Measurements from ENCODE around the gene DLK2.

The DLK2 gene

GRCh38 chr6:43457643-43458042, 2.3 kb upstream of the DLK2 start:
- WGBS, 2 donors (ENCODE audit: extremely low coverage in 2 of 2, insufficient read length in 2 of 2, insufficient replicate concordance in 1 of 2): no CpG with 5 or more reads among the region's 9 CpGs
- Histone ChIP-seq H3K36me3 (replicated peaks in 1 of 2; ENCODE audit: control insufficient read depth in 2 of 2, insufficient read depth in 2 of 2, low read length in 2 of 2) (peaks cover 4 to 6% of the 10 kb centered on the region in 2 donors), H3K4me3 (ENCODE audit: low read length in 2 of 2) (no peak overlapping the region), H3K4ac (ENCODE audit: low read length) (no peak overlapping the region), H2BK15ac (ENCODE audit: low read length) (no peak overlapping the region), H2AK5ac (ENCODE audit: low read depth, low read length) (no peak overlapping the region), H2BK5ac (ENCODE audit: low read length) (no peak overlapping the region), H3K9ac (ENCODE audit: low read depth, low read length, poor library complexity) (no peak overlapping the region), H3K9me3 (replicated peaks in 1 of 2; ENCODE audit: control insufficient read depth in 2 of 2, insufficient read depth in 1 of 2, low read depth in 1 of 2, low read length in 2 of 2) (no peaks in the 10 kb centered on the region), H2AFZ (ENCODE audit: low read length) (no peak overlapping the region), H3K27ac (replicated peaks; ENCODE audit: low read length) (no peak overlapping the region), H3K23ac (ENCODE audit: low read depth, low read length, poor library complexity) (no peak overlapping the region), H3K4me1 (ENCODE audit: control insufficient read depth in 2 of 2, insufficient read depth in 1 of 2, low read depth in 1 of 2, low read length in 2 of 2) (peaks cover 0 to 4% of the 10 kb centered on the region in 2 donors), H3K14ac (ENCODE audit: low read length) (no peak overlapping the region), H4K91ac (ENCODE audit: low read depth, low read length, poor library complexity) (no peak overlapping the region), H3K4me2 (ENCODE audit: insufficient read depth, low read length, poor library complexity, severe bottlenecking) (no peak overlapping the region), H2BK120ac (ENCODE audit: low read depth, low read length) (no peak overlapping the region), H3K79me1 (ENCODE audit: low read depth, low read length) (no peaks in the 10 kb centered on the region), H2BK12ac (ENCODE audit: low read length) (no peak overlapping the region), H3K27me3 (ENCODE audit: control insufficient read depth in 3 of 3, insufficient read depth in 3 of 3, low read depth in 1 of 3, low read length in 3 of 3) (peaks cover 2 to 20% (median 20%) of the 10 kb centered on the region in 3 experiments), H4K8ac (ENCODE audit: low read depth, low read length) (no peak overlapping the region), H3K18ac (ENCODE audit: low read length) (no peak overlapping the region)
- DNase-seq (ENCODE audit: low spot score): no peak

DNA sequence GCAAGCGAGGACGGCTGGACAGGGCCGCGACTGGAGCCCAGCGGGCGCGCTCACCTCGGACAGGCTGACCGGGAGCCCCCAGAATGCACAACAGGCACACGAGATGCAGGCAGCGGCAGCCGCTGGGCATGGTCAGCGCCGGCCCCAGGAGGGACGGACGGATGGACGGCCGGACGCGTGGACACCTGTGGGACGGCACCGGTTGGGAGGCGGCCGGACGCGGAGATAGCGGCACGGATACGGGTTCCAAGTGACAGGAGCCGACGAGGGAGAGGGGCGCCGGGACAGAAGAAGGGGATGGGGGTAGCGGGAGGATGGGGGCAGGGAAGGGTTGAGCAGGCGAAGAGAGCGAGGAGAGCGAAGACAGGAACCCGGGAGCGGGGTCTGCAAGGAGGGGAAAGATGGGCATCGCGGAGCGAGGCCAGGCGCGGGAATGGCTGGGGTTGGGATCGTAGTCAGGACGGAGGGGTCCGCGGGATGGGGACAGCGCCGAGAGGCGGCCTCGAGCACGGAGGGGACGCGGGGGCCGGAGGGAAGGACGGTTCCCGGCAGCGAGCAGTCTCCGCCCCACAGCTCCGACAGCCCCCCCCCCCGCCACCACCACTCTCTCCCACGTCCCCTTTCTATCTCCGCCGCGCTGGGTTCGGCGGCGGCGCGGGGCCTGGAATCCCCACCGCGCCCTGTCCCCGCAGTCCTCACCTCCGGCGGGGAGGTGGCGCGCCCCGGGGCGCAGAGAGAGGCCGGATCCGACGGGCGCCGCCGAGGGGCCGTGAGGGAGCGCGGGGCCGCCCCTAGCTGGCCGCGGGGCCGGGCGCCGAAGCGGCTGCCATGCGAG, 435 bp downstream of the DLK2 start:
- H3K27me3 ChIP-seq (ENCODE audit: control insufficient read depth in 3 of 3, insufficient read depth in 3 of 3, low read depth in 1 of 3, low read length in 3 of 3): peaks cover 2 to 20% (median 18%) of the 10 kb centered on the region in 3 experiments
- no peak overlapping the region for H2BK12ac ChIP-seq (ENCODE audit: low read length)
- peaks cover 0 to 4% of the 10 kb centered on the region in 2 donors for H3K4me1 ChIP-seq (ENCODE audit: control insufficient read depth in 2 of 2, insufficient read depth in 1 of 2, low read depth in 1 of 2, low read length in 2 of 2)
- H3K4me3 ChIP-seq (ENCODE audit: low read length in 2 of 2): peak overlapping the region; percentile 55 to 81
- no peaks in the 10 kb centered on the region for H3K79me1 ChIP-seq (ENCODE audit: low read depth, low read length)
- H4K8ac ChIP-seq (ENCODE audit: low read depth, low read length): no peak overlapping the region
- no peak overlapping the region for H2BK120ac ChIP-seq (ENCODE audit: low read depth, low read length)
- no peak overlapping the region for H2BK5ac ChIP-seq (ENCODE audit: low read length)
- no peak overlapping the region for H2BK15ac ChIP-seq (ENCODE audit: low read length)
- peak overlapping the region; percentile 80 for H3K18ac ChIP-seq (ENCODE audit: low read length)
- no peak overlapping the region for H3K14ac ChIP-seq (ENCODE audit: low read length)
- H3K4me2 ChIP-seq (ENCODE audit: insufficient read depth, low read length, poor library complexity, severe bottlenecking): peak overlapping the region; percentile 100
- no CpG with 5 or more reads among the region's 97 CpGs for WGBS, 2 donors (ENCODE audit: extremely low coverage in 2 of 2, insufficient read length in 2 of 2, insufficient replicate concordance in 1 of 2)
- H3K9ac ChIP-seq (ENCODE audit: low read depth, low read length, poor library complexity): peak overlapping the region; percentile 94
- DNase-seq (ENCODE audit: low spot score): peak; percentile 81
- no peak overlapping the region for H2AK5ac ChIP-seq (ENCODE audit: low read depth, low read length)
- no peak overlapping the region for H3K27ac ChIP-seq (replicated peaks; ENCODE audit: low read length)
- peak overlapping the region; percentile 37 for H3K23ac ChIP-seq (ENCODE audit: low read depth, low read length, poor library complexity)
- H3K36me3 ChIP-seq (replicated peaks in 1 of 2; ENCODE audit: control insufficient read depth in 2 of 2, insufficient read depth in 2 of 2, low read length in 2 of 2): peaks cover 13 to 27% of the 10 kb centered on the region in 2 donors
- no peak overlapping the region for H4K91ac ChIP-seq (ENCODE audit: low read depth, low read length, poor library complexity)
- peak overlapping the region; percentile 94 for H2AFZ ChIP-seq (ENCODE audit: low read length)
- H3K9me3 ChIP-seq (replicated peaks in 1 of 2; ENCODE audit: control insufficient read depth in 2 of 2, insufficient read depth in 1 of 2, low read depth in 1 of 2, low read length in 2 of 2): no peaks in the 10 kb centered on the region
- H3K4ac ChIP-seq (ENCODE audit: low read length): no peak overlapping the region

- no peak overlapping the region for H3K18ac ChIP-seq (ENCODE audit: low read length)
- no peak overlapping the region for H3K14ac ChIP-seq (ENCODE audit: low read length)
- H2BK15ac ChIP-seq (ENCODE audit: low read length): no peak overlapping the region
- H3K79me1 ChIP-seq (ENCODE audit: low read depth, low read length): no peaks in the 10 kb centered on the region
- no CpG with 5 or more reads among the region's 17 CpGs for WGBS, 2 donors (ENCODE audit: extremely low coverage in 2 of 2, insufficient read length in 2 of 2, insufficient replicate concordance in 1 of 2)
- peak overlapping the region in 1 of 2 donors; percentile 55 for H3K4me3 ChIP-seq (ENCODE audit: low read length in 2 of 2)
- no peak overlapping the region for H3K9ac ChIP-seq (ENCODE audit: low read depth, low read length, poor library complexity)
- no peak for DNase-seq (ENCODE audit: low spot score)
- peak overlapping the region; percentile 100 for H3K4me2 ChIP-seq (ENCODE audit: insufficient read depth, low read length, poor library complexity, severe bottlenecking)
- H3K36me3 ChIP-seq (replicated peaks in 1 of 2; ENCODE audit: control insufficient read depth in 2 of 2, insufficient read depth in 2 of 2, low read length in 2 of 2): peaks cover 19 to 33% of the 10 kb centered on the region in 2 donors
- H2BK12ac ChIP-seq (ENCODE audit: low read length): no peak overlapping the region
- no peak overlapping the region for H4K91ac ChIP-seq (ENCODE audit: low read depth, low read length, poor library complexity)
- H3K27me3 ChIP-seq (ENCODE audit: control insufficient read depth in 3 of 3, insufficient read depth in 3 of 3, low read depth in 1 of 3, low read length in 3 of 3): peaks cover 2 to 20% (median 18%) of the 10 kb centered on the region in 3 experiments
- peak overlapping the region; percentile 37 for H3K23ac ChIP-seq (ENCODE audit: low read depth, low read length, poor library complexity)
- H2AFZ ChIP-seq (ENCODE audit: low read length): peak overlapping the region; percentile 94
- no peaks in the 10 kb centered on the region for H3K9me3 ChIP-seq (replicated peaks in 1 of 2; ENCODE audit: control insufficient read depth in 2 of 2, insufficient read depth in 1 of 2, low read depth in 1 of 2, low read length in 2 of 2)
- H2BK5ac ChIP-seq (ENCODE audit: low read length): no peak overlapping the region
- H2BK120ac ChIP-seq (ENCODE audit: low read depth, low read length): no peak overlapping the region
- peaks cover 0 to 4% of the 10 kb centered on the region in 2 donors for H3K4me1 ChIP-seq (ENCODE audit: control insufficient read depth in 2 of 2, insufficient read depth in 1 of 2, low read depth in 1 of 2, low read length in 2 of 2)
- no peak overlapping the region for H3K4ac ChIP-seq (ENCODE audit: low read length)
- H4K8ac ChIP-seq (ENCODE audit: low read depth, low read length): no peak overlapping the region
- H3K27ac ChIP-seq (replicated peaks; ENCODE audit: low read length): no peak overlapping the region
- peak overlapping the region; percentile 19 for H2AK5ac ChIP-seq (ENCODE audit: low read depth, low read length)
These were observed 1.1 kb downstream of the DLK2 start for GRCh38 chr6:43454290-43454695.

DNA sequence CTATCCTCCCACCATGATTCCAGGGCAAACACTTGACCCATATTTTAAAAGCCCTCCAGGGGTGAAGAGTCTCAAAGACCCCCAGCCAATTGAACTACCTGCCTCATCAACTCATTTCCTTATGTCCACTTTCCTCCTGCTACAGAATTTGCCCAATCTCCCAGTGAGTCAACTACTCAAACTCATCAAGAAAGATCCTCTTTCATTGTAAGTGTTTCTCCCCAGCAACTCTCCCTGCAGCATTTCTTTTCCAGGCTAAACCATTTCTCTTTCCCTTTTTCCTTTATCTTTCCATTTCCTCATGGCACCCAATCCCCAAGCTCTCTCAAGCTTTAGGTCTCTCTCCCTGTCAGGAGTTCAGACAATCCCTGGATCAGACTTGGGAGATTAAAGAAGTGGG, 1.5 kb downstream of the DLK2 start:
- Histone ChIP-seq H2BK12ac (ENCODE audit: low read length) (no peak overlapping the region), H3K4me1 (ENCODE audit: control insufficient read depth in 2 of 2, insufficient read depth in 1 of 2, low read depth in 1 of 2, low read length in 2 of 2) (peaks cover 0 to 4% of the 10 kb centered on the region in 2 donors), H3K23ac (ENCODE audit: low read depth, low read length, poor library complexity) (no peak overlapping the region), H3K14ac (ENCODE audit: low read length) (no peak overlapping the region), H3K4ac (ENCODE audit: low read length) (no peak overlapping the region), H2BK120ac (ENCODE audit: low read depth, low read length) (no peak overlapping the region), H3K4me3 (ENCODE audit: low read length in 2 of 2) (no peak overlapping the region), H3K4me2 (ENCODE audit: insufficient read depth, low read length, poor library complexity, severe bottlenecking) (no peak overlapping the region), H2BK5ac (ENCODE audit: low read length) (no peak overlapping the region), H2AFZ (ENCODE audit: low read length) (no peak overlapping the region), H3K36me3 (replicated peaks in 1 of 2; ENCODE audit: control insufficient read depth in 2 of 2, insufficient read depth in 2 of 2, low read length in 2 of 2) (peaks cover 21 to 37% of the 10 kb centered on the region in 2 donors), H2BK15ac (ENCODE audit: low read length) (no peak overlapping the region), H3K9ac (ENCODE audit: low read depth, low read length, poor library complexity) (no peak overlapping the region), H3K9me3 (replicated peaks in 1 of 2; ENCODE audit: control insufficient read depth in 2 of 2, insufficient read depth in 1 of 2, low read depth in 1 of 2, low read length in 2 of 2) (no peaks in the 10 kb centered on the region), H4K8ac (ENCODE audit: low read depth, low read length) (no peak overlapping the region), H4K91ac (ENCODE audit: low read depth, low read length, poor library complexity) (no peak overlapping the region), H3K27ac (replicated peaks; ENCODE audit: low read length) (no peak overlapping the region), H3K18ac (ENCODE audit: low read length) (no peak overlapping the region), H3K27me3 (ENCODE audit: control insufficient read depth in 3 of 3, insufficient read depth in 3 of 3, low read depth in 1 of 3, low read length in 3 of 3) (peaks cover 2 to 20% (median 18%) of the 10 kb centered on the region in 3 experiments), H3K79me1 (ENCODE audit: low read depth, low read length) (no peaks in the 10 kb centered on the region), H2AK5ac (ENCODE audit: low read depth, low read length) (no peak overlapping the region)
- DNase-seq (ENCODE audit: low spot score): no peak
